RKO (cell line): ENCODE measurements around the gene ABHD17A.
"Not testable (repeated sequence)": the region's sequence is repeated elsewhere in the genome, so short reads cannot be mapped to it uniquely, and the experiment has no call there.

ENCODE experiments used
- DNase-seq: peaks from one replicate; pipeline ENCODE4 v3.0.0-alpha.2; 2016; ENCODE audit warnings: low spot score

ABHD17A gene

GRCh38 chr19:1881393-1882088 lies 3.8 kb downstream of the ABHD17A start:
- DNase-seq, result not testable (repeated sequence)

DNA sequence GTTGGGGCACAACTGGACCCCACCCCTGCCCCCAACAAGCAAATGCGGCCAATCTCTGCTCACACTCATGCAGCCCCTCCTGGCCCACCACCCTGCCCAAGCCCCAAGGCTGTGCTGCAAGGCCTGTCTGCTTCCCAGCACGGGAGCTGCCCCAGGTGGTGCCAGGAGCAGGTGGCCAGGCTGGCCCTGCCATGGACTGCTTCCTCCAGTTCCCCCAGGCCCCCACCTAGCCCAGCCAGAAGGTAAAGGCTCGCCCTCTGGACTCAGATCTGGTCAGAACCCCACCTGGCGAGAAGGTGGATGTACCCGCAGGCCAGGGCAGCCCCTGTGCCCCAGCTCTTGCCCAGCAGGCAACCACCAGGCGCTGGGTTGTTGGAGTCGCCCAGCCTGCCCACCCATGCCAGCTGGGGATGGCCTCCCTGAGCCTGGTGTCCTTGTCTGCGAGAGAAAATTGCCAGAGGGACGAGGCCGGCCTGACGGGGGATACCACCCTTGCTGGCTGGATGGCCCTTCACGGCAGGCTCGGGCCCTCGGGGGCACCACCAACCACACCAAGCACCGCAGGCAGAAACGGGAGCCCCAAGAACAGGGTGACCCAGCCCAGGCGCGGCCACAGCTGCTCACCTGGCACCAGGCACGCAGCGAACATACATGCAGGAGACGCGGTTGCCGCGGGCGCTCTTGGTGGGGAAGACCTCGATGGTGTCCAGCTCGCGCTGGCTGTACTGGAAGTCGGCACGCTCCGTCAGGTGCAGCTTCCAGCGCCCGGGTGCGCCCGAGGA lies 4.5 kb downstream of the ABHD17A start:
- no peak for DNase-seq

DNA sequence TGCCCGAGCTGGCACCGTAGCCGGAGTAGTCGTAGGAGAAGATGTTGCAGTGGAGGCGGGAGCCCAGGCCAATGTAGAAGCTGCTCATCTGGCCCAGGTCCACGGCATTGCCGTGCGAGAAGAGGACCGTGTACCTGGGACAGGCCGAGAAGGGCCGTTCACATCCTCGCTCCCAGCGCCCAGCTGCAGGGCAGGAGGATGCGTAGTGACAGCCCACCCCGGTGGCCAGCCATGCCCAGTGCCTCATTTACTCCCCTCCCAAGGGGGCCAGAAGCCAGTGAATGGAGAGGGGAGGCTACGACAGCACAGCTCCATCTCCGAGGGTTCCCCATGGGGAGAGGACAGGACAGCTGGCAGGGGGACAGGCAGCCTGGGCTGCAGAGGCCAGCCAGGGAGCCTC lies 5.3 kb downstream of the ABHD17A start:
- not testable (repeated sequence) for DNase-seq

DNA sequence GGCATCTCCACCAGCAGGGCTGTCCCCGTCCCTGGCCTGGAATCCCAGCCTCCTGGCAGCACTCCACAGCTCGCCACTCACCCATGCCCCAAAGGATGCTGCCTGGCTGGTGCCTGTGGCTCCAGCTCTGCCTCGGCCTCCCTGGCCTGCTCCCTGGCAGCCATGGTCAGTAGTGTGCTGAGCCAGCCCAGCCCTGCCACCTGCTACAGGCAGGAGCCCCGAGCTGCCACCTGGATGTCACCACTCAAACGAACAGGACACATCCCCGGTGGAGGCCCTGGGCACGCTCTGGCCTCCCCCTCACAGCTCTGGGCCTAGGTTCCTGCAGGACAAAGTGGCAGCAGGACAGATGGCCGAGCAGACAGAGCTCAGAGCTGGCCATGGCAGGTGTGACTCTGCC lies 6.7 kb downstream of the ABHD17A start:
- DNase-seq, result not testable (repeated sequence)

DNA sequence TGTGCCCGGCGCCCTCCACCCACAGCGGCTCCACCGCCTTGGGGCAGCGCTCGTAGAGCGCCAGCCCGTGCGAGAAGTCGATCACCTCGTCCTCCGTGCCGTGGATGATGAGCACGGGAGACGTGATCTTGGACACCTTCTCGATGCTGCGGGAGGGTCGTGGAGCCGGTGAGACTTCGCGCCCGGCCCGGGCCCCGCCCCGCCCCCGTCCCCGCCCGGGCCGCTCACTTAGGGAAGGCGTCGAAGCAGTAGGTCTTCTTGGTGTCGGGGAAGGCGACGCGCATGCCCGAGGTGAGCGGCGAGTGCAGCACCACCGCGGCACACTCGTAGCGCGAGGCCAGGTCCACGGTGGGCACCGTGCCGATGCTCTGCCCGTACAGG lies 8.0 kb downstream of the ABHD17A start:
- DNase-seq, result not testable (repeated sequence)

GRCh38 chr19:1876496-1877279 lies 8.6 kb downstream of the ABHD17A start:
- DNase-seq, result not testable (repeated sequence)

DNA sequence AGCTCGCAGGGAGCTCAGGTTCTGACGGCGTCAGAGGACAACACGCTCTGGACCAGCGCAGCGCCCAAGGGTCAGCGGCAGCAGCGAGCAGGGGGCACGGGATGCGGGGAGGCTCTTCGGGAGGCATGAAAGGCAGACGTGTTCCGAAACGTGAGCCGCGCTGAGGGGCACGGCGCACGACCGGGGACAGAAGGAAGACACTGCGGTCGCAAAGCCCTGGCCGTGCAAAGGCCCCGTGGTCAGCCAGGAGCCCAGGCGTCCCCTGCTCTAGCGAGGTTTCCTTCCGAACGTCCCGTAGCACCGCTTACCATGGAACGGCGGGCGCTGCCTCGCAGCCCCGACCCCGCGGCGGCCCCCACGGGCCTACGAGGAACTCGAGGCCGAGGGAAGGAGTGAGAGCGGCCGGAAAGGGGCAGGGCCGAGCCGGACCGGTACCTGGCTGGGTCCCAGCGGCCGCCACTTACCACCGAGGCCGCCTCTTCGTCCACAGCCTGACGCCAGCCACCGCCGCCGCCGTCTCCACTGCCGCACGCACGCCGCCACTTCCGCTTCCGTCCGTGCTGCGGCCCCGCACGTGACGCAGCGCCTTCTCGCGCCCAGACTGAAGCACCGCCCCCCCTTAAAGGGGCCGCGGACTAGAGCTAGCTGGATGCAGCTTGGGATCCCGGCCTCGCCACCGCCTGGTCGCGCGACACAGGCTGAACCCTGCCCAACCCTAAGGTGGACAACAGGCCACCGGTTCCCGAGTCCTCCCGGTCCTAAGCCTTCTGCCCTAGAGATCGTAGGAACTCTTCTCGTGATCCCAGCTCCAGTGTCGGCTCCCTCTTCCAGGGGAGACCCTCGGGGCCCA lies 9.4 kb downstream of the ABHD17A start:
- peak; percentile 95 for DNase-seq

DNA sequence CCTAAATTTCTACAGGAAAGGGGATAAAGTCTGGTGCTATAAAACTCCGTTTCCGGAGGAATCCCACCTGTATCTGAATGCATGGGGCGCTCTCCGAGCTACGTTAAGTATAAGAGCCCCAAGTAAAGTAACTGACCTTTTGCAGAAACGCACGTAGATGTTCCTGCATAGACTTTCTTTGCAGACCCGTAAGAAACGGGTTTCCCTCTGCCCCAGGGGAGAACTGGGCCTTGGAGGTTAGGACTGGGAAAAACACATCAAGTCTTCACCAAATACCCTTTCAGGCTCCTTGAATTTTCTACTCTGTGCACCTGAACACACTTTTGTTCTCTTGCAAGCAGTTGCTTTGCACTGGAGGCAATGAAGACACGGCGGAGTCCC lies 10.0 kb downstream of the ABHD17A start:
- not testable (repeated sequence) for DNase-seq

DNA sequence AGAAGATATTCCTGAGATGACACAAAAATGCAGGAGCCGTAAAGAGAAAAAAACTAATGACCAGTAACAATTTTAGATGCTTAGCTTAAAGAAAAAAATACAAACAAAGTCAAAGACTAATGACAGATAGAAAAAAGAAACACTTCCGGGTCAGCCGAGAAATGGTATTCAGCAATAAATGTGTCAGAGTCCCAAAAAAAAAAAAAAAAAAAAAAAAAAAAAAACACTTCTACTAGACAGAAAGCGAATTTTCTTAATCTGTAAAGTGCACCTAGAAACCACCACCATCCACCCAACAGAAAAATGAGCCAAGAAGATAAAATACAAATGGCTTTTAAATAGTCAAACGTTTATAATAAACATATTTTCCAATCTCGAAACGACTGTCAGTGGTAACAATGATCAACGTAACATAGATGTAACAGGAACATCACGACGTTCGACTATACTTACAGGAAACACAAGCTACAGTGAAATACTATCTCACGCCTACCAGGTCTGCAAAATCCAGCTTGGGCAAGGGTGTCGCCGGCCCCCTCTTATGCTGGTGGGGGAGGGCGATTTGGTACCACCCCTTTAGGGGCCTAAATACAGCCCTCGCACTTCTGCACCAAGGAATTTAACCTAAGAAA lies 10.6 kb downstream of the ABHD17A start:
- peak; percentile 61 for DNase-seq

DNA sequence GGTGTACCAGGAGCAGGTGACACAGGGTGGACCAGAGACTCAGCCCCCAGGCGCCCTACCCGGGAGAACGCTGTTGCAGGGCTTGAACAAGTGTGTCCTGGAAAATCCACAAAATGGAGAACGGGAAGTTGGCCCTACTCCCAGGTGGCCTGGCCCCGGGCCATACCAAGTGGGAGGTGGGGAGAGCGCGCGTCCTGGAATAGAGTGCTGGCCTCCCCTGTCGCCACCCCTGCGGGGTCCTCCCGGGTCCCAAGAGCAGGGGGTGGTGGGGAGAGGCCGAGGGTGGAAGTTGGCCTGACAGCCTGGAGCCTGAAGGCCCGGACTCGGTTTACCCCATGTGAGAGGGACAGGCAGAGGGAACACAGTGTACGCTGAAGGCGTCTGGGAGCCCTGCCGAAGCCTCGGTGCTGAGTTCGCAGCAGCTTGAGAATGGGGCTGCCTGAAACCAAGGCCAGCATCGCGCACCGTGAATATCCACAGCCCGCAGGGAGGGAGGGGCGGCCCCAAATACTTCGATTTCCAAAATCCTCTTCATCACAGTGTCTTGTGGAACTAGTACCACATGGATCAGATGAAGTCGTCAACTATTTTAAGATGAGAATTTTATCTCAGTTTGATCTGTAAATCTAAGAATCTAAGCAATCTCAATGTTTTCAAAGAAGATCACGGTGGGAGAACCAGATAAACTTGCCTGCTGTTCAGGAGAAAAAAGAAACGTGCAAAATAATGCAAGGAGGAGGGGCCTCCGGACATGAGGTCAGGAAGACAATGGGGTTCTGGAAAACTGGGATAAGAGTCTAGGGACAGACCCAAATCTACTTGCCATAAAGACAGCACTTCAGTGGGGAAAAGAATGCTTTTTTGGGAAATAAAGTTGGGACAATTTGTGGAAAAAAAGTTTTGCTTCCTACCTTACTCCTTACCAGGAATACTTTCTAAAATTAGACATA lies 11.5 kb downstream of the ABHD17A start:
- DNase-seq, result no peak

DNA sequence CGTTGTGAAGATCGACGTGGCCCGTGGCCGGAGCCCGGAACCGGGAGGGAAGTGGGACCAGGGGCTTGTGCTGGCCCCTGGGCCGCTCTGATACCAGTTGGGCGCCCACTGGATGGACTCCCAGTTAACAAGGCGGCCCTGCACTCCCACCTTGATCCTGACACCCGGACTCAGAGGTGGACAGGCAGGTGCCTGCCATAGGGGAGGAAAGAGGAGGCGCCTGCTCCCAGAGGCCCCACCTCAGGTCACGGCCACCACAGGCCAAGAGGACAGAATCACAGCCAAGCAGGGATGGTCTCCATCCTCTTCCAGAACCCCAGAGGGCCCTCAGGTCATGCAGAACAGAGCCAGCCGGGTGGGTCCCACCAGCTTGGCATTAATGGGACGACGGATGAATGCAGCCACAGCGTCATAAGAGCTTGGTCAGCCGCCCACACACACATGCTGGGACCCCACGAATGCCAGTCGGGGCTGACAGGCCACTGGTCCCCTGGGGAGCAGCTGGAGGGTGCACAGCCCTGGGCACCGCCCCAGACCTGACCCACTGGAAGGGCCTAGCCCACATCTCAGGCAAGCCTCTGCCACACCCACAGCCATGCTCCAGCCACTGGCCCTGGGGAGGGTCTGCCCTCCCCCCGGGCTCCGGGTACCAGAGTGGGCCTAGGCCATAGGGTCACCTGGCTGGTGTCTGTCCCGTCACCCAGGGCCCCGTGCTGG lies 12.3 kb downstream of the ABHD17A start:
- DNase-seq, result no peak

DNA sequence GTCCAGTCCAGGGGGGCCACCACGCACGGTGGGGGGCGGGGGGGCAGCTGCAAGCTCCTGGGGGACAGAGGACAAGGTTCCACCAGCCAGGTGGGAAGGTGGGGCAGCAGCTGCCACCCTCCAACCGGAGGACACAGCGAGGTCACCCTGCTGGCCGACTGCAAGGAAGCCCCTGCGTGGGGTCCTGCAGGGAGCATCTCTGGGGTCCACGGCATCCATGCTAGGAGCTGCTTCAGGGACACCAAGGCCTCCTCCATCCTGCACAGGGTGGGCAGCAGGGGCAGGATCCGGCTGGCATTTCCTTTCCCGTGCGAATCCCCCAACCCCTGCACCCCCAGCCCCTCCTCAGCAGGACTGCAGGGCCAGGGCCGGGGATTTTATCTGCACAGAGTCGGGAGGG lies 13.7 kb downstream of the ABHD17A start:
- no peak for DNase-seq

DNA sequence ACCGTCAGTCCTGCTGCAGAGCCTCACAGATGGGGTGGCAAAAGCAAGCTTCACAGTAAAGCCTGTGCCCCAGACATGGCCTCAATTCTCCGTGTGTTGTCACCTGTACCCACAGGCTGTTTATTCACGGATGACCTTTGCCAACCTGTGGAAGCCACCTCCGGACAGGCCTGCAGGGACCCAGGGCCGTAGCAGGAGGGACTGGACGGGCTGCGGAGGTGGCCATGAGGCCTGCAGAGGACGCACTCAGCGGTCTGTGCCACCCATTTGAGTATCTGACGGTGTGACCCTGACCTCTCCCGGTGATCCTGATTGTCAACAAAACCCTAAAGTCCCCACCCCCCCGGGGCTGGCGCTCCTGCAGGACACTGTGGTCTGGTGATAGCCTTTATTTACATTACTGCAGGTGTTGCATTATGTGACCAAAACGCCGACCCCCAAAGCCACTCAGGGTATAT lies 14.1 kb downstream of the ABHD17A start:
- DNase-seq, result no peak

- no peak for DNase-seq
Observed at GRCh38 chr19:1868971-1869370, 16.3 kb downstream of the ABHD17A start.

GRCh38 chr19:1867349-1867724 lies 18.0 kb downstream of the ABHD17A start:
- no peak for DNase-seq

- DNase-seq, result no peak
Observed at GRCh38 chr19:1866693-1867348, 18.5 kb downstream of the ABHD17A start.

GRCh38 chr19:1865172-1866010 lies 19.9 kb downstream of the ABHD17A start:
- DNase-seq, result no peak
